Measurements from ENCODE around the gene AKAP11.

Gene AKAP11

GRCh38 chr13:42275098-42275471, 3.1 kb downstream of the AKAP11 start:
- DNase-seq (ENCODE audit: low read depth), result no peak

GRCh38 chr13:42275506-42275905, 3.6 kb downstream of the AKAP11 start:
- no peak for DNase-seq (ENCODE audit: low read depth)

GRCh38 chr13:42276683-42277082, 4.7 kb downstream of the AKAP11 start:
- no peak for DNase-seq (ENCODE audit: low read depth)

- DNase-seq (ENCODE audit: low read depth), result no peak
Measured at GRCh38 chr13:42277618-42278276, 5.8 kb downstream of the AKAP11 start.

DNA sequence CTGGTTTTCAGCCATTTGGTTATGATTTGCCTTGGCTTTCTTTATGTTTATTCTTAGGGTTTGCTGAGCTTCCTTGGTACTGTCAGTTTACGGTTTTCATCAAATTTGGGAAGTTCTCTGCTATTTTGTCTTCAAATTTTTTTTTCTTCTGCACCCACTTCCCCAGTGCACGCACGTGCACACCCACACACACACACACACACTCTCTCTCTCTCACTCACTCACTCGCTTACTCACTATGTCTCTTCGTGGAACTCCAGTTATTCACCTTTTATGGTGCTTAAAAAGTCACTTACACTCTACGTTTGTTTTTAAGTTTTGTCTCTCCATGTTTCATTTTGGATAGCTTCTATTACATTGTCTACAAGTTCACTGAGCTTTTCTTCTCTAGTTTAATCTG, 7.1 kb downstream of the AKAP11 start:
- DNase-seq (ENCODE audit: low read depth), result no peak

DNA sequence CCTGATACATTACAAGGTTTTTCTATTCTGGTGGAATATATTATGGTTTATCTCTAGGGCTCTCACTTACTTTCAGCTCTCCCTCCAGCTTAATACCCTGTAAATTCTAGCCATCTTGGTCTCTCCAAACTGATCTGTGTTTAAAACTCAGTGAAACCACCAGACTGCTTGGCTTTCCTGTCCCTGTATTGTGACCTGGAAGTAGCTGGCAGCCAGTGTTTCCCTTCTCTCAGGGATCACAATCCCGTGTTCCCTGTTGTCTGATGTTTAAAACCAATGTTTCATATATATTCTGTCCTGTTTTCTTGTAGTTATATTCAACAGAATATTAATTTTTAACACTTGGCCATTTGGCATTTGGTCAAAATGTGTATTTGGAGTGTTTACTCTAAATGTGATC, 8.0 kb downstream of the AKAP11 start:
- DNase-seq (ENCODE audit: low read depth), result no peak

- no peak for DNase-seq (ENCODE audit: low read depth)
Measured at GRCh38 chr13:42280537-42280936, 8.6 kb downstream of the AKAP11 start.

DNA sequence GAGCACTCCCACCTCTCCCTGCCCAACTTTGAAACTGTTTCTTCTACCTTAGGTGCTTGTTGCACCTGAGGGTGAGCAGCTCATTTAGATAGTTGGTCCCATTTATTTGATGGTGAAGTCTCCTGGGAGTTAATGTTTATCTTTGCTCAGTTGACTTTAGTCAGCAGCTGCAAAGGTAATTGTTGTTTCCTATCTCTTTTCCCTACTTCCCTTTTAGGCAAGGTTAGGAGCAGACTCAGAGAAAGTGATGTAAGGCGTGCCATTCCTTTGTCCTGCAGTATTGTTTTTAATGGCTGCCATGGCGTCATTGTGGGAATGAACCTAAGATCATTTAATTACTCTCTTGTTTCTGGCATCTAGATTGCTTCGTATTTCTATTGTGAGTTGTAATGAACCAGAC, 11.6 kb downstream of the AKAP11 start:
- DNase-seq (ENCODE audit: low read depth), result no peak

GRCh38 chr13:42284068-42284467, 12.1 kb downstream of the AKAP11 start:
- DNase-seq (ENCODE audit: low read depth), result no peak

- no peak for DNase-seq (ENCODE audit: low read depth)
Measured at GRCh38 chr13:42298392-42298791, 26.4 kb downstream of the AKAP11 start.

GRCh38 chr13:42305503-42305902, 33.6 kb downstream of the AKAP11 start:
- DNase-seq (ENCODE audit: low read depth), result no peak

- no peak for DNase-seq (ENCODE audit: low read depth)
Measured at GRCh38 chr13:42307461-42307860, 35.5 kb downstream of the AKAP11 start.

DNA sequence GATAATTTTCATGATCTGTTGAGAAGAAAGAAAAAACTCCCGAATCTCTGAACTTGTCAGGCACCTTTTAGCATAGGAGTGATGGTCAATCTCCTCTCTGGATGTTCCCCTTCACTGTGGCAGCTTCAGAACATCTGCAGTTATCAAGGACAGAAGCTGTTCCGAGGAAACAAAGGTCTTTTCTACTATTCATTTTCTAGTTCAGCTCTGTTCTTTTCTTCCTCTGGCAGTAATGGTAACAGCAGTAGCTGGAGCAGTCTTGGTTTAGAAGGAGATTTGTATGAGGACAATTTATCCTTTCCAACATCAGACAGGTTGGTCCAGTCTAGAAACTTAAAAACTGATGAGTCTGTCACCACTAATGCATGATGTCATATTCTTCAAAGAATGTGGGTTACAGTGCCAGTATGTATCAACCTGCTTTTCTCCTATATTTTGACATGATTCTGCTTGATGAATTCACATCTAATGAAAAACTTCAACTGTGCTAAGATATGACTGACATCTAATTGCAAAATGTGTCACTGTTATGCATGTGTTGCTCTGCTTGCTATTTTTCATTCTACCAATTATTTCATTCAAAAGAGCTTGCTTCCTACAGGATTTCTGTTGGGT, 41.0 kb downstream of the AKAP11 start:
- no peak for DNase-seq (ENCODE audit: low read depth)

DNA sequence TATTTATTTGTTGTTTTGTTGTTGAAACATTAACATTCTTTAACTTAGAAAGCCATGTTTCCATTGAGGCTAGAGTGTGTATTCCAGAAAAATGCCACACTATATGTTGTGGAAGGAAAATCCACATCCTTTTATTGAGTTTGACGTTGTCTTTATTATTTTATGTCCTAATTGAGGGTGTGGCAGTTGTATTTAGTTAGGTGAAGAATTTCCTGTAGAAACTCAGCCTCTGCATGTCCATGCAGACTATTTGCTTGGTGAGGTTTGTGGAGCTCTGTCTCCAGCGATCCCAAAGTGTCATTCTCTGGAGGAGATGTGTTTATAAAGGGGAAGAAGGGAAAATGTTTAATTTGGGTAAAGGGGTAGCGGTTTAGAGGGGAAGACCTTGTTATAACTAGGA, 46.6 kb downstream of the AKAP11 start:
- DNase-seq (ENCODE audit: low read depth), result no peak

DNA sequence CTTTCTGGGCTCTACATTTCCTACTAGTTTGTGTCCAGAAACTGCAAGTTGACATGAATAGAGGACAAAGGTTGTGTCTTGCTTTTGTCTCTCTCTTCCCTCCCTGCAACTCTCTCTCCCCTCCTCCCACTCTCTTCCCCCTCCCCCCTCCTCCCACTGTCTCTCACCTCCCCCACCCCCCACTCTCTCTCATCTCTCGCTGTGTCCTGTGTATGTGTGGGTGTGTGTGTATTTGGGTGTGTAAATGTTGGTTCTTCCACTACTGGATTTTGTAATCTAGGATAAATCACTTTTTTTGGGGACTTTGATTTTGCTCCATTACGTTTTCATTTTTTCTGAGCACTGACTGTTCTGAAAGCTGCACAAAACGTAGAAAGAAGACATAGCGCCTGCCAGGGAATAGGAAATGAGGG, 48.4 kb downstream of the AKAP11 start:
- DNase-seq (ENCODE audit: low read depth), result no peak

GRCh38 chr13:42322806-42323205, 50.9 kb downstream of the AKAP11 start:
- no peak for DNase-seq (ENCODE audit: low read depth)

DNA sequence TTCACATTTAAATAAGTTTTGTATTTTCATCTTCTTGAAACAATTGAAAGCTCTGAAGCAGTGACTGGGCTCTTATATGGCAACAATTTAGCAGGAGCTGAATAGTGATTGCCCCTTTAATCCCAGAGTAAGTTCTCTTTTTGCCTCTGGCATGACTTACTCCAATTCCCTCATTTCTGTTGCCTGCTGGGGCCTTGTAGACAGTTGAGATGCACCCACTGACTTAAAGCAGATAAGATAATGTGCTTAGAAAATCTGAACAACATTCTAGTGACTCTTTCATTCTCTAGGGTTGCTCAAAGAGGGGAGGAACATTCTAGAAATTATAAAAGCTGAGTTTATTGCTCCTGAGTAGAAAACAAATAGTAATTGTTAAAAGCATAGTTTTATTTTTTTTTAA, 52.8 kb downstream of the AKAP11 start:
- no peak for DNase-seq (ENCODE audit: low read depth)

GRCh38 chr13:42327725-42328124, 55.8 kb downstream of the AKAP11 start:
- DNase-seq (ENCODE audit: low read depth), result no peak

- no peak for DNase-seq (ENCODE audit: low read depth)
Measured at GRCh38 chr13:42328672-42329071, 56.7 kb downstream of the AKAP11 start.

DNA sequence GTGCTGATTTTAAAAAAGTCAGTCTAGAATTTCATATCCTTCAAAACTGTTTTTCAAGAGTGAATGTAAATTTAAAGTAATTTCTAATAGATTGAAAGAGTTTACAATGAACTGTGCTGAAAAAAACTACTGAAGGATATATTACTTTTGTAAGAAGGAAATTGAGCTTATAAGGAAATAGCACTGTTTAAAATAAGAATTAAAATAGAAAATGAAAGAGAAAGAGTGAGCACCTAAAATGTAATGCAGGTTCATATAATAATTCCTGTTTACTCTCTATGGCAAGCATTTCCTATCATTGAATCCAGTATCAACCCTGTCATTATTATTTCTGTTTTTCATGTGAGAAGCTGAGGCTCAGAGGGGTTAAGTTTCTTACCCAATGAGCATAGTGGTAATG, 57.3 kb downstream of the AKAP11 start:
- DNase-seq (ENCODE audit: low read depth), result no peak

DNA sequence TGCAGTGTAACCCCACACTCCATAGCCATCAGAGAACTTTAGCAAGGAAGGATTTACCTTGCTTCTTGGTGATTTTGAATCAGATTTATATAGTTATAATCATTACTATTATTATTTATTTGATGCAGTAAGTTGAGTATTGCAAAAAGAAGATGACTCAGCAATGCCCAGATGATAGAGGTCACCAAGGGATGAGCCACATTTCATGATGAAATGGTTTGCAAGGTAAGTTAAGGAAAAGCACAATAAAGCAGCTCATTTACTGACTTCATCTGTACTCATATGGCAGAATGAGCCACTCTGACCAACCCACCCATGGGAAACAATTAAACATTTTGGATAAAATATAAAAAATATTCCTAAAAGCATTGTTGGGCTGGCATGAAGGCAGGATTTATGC, 59.1 kb downstream of the AKAP11 start:
- no peak for DNase-seq (ENCODE audit: low read depth)

DNA sequence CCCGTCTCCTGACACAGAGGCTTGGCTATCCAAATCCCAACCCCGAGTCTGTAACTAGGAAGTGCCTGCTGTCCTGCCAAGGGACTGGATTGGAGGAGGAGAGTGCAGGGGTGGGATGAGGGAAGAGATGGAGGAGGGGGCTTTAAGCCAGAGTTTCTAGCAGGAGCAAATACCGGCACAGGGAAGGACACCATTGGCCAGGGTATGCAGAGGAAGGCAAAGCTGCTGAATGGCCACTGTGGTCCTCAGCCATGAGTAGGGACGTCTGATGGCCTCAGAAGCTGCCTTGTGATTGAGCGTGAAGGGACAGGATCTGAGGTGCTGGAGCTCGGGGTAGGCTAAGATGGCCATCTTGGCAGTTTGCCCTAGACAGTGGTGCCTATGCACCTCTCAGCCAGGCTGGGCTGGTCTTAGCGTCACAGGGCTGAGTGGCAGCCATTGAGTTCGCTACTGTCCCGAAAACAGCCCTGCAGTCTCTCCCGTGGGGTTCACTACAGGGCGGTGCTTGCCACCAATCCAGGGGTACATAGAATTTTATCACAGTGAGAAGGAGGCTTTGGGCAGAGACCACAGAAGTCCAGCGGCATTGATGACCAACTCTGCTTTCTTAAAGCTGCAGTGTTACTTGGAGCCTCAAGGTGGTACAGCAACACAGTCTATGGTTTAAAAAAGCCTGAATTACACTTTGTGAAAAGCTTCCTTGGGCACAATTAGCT, 61.8 kb downstream of the AKAP11 start:
- peak; percentile 28 for DNase-seq (ENCODE audit: low read depth)

- DNase-seq (ENCODE audit: low read depth), result no peak
Measured at GRCh38 chr13:42334329-42334706, 62.4 kb downstream of the AKAP11 start.

Measured in non-pigmented ciliary epithelial cell (primary cell).